Kidney glomerular epithelial cell (primary cell): Measurements from ENCODE around the gene RAET1E.
"Not testable (repeated sequence)": the region's sequence is repeated elsewhere in the genome, so short reads cannot be mapped to it uniquely, and the experiment has no call there.

Experiments
- DNase-seq: peaks from one replicate; lab custom pipeline; 2025; lab: John Stamatoyannopoulos, UW

The RAET1E gene

DNA sequence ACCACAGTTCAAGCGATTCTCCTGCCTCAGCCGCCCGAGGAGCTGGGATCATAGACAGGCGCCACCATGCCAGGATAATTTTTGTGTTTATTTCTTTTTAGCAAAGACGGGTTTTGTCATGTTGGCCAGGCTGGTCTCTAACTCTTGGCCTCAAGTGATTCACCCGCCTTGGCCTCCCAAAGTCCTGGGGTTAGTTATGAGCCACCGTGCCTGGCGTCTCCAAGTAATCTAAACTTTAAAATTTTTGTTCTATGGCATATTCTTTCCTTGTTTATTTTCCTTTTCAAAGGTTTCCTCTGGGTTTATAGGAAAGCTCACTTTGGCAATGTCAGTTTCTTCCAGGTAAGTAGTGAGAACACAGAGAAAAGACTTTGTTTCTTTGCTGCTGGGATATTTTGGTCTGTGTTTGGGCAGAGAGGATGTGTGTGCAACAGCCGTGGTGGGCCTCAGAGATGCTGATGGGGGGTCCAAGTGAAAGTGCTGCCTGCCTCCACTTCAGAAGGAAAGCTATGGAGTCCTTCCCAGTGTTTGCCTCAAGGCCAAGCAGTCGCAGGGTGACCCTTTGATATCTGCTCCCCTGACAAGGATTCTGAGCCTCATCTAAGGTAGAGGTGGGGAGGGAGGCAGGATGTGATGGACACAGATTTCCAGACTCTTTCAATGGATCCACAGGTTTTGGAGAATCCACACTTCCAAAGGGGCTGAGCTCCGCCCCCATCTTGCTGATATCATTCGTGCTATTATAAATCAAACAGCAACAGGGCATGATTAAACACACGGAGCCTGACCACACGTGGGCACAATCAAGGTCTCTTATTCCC is 36.1 kb downstream of the RAET1E start:
- DNase-seq: no peak

DNA sequence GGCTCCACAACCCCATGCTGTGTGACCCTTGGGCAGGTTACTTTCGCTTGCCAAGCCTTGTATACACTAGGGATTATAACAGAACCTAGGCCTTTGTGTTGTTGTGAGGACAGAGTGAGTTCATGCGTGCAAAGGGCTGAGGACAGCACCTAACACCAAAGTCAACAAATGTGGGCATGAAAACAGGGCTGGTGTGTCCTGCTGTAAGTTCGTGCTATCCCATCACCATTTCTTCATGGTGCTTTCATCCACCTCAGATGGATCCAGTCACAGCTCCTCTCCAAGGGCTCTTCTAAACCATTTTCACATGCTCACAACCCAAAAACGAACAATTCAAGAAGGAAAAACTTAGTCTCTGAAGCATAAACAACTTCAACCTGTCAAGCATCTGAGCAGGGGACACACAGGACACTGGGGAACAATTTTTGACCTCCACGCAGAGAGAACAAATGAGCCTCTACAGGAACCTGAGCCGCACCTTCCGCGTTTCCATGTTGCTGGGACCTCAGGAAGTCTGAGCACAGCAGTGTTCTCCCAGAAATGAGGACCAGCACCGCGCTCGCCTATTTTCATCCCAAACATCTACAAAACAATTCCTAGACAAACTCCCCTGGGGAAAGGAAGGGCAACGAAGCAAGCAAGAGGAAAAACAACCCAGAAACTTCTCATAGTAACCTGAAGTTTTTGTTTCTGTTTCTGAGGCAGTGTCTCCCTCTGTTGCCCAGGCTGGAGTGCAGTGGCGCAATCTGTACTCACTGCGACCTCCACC is 36.9 kb downstream of the RAET1E start:
- DNase-seq: no peak

DNA sequence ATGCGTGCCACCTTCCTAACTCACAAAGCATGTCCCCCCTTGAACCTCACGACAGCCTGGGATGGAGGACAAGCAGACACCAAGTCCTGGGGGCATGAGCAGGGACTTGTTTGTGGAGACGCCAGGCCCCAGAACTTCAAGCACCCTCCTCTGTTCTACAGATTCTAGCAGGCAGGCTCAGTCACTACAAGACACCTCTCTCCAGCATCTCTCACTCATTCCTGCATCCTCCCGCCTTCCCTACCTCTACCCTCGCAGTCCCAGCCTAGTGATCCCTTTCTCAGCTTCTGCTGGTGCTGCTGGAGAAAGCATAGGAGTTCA is 37.4 kb downstream of the RAET1E start:
- no peak for DNase-seq

DNA sequence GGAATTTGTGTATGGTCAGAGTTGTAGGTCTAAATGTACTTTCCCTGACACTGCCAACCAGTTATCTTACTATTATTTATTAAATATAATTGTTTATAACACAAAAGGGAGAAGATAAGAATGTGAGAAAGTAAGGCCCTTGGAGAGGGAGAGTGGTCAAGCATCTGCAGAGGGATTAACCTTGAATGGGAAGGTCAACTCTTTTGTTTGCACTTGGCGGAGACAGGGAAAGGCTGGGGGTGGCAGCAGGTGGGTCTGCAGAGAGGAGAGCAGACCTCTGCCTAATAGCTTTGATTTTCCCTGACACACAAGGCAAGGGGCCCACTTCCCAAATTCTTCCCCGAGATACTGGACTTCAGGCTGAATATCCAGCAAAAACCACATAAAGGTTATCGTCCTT is 38.0 kb downstream of the RAET1E start:
- no peak for DNase-seq

DNA sequence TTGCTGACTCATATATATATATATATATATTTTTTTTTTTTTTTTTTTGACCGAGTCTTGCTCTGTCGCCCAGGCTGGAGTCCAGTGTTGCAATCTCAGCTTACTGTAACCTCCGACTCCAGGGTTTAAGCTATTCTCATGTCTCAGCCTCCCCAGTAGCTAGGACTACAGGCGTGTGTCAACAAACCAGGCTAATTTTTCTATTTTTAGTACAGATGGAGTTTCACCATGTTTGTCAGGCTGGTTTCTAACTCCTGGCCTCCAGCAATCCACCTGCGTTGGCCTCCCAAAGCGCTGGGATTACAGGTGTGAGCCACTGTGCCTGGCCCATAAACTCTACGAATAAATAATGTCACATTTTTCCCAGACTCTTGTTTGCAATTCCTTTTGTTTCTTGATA is 38.5 kb downstream of the RAET1E start:
- DNase-seq: no peak

DNA sequence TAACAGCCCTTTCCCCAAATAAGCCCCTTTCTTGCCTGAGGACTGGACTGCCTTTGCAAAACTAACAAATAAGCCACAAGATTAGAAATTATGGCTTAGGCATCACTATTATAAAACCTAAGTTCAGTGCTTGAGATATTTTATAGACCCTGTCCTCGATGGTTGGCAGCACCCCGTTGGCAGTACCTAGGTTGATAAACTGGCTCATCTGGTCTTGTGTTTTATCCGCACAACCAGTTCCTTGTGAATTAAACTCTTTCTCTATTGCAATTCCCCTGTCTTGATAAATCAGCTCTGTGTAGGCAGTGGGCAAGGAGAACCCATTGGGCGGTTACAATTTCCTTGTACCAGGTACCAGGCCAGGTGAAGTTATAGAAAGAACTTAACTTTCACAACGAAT is 40.4 kb downstream of the RAET1E start:
- no peak for DNase-seq

DNA sequence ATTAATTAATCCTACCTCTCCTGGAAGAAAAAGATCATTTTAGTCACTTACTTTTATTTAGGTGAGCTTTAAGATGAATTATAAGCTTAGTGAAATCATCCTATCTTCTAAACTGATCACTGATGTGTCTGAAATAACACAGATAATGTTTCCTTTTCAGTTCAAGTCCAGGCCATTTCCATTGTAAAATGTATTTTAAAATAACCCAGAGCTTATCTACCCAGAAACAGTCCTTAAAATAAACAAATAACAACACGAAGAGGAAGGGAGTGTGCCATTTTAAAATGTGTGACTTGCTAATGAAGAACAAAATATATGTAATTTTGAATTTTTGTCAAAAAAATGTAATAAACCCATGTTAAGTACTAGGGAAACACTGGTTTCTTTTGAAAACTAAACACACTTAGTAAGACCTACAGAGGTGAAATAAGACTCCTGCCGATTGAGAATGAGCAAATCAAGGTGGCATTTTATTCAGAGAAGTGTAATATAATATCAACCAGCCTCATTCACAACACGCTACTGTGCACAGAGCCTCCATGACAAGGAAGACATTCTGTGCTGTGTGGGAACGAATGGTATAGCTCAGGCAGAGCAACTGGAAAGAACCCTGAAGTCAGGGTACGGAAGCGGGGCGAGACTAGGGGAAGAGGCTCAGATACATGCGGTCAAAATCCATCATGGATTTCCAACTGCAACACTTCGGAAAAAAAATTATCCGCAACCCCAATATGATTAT is 41.5 kb downstream of the RAET1E start:
- DNase-seq: no peak

DNA sequence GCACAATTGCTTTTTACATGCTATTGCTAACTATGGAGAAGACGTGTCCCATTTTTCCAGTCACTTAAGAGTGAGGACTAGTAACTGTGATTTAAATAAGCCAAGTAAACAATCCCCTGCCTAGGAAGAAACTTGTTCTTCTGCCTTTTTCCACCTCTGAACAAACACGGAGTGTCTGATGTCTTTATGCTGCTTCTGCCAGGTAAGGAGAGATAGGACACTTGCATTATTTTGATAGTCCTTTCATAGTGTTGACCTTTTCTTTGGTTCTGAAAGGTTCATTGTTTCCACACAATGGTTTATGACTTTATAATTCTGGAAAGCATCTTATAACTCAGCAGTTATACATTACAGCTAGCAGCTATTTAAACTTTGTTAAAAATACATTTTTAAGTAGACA is 42.2 kb downstream of the RAET1E start:
- DNase-seq: no peak

DNA sequence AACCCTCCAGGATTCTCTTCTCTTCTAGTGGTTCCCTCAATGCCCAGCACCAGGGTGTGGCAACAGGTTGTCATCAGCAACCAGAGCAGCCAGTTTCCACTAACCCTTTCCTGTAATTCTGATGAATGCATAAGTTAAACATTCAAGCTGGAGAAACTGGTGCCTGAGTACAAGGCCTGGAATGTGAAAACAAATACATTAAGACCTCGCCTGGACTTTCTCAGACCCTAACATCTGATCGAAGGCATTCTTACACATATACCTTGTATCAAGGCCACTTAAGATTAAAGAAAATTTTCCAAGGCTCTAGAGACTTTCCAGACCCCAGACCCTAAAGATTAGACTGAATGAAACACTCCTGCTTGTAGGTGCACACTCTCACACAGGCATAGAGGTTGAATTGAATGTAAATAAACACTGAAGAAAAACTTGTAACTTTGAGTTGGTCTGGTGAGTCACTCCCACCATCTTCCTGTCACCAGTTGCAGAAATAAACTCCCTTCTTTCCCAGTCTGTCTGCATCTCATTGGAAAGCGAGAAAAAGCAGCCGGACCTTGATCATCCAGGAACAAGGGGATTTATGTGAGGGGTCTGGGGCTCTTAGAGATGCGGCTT is 42.8 kb downstream of the RAET1E start:
- DNase-seq: peak; percentile 80

DNA sequence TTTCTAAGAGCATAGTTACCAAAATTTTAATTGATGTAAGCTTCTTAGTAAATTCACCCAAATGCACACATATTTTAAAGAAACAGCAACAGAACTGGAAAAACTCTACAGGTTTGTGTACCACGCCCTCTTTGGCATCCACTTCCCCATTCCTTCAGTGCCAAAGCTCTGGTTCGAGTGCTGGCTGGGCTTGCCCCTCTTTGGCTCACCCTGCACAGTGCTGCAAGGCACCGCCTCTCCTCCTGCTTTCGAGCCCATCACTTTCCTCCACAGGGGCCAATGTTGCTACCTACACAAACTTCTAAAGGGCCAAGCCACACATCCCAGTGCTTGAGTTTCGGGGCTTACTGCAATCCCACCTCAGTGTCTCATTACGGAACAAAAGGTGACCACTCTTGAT is 43.4 kb downstream of the RAET1E start:
- DNase-seq: no peak

DNA sequence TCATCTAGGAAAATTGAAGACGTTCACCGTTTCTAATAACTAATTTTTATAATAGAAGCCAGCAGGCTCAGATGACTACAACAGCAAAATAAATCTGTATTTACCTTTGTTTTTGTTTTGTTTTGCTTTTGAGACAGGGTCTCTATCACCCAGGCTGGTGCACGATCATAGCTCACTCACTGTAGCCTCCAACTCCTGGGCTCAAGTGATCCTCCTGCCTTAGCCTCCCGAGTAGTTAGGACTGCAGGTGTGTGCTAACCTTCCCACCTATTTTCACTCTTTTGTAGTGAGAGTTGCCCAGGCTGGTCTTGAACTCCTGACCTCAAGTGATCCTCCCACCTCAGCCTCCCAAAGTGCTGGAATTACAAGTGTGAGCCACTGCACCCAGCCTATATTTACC is 43.9 kb downstream of the RAET1E start:
- DNase-seq: not testable (repeated sequence)

DNA sequence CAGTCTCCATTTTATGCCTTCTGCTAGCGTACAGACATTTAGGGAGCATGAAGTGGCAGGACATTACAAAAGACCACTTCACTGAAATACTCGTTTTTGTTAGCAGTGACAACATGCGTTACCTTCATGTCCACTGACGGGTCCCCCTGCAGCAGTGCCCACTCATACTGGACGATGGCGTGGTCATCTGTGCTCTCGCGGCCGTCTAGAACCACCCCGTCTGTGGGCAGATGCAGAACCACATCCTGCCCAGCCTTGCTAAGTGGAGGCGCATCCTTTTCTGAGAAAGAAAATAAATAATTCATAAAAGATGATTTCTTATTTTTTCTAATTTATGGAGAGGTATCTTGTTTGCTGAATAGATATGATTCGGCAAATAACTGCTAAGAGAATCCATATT is 45.0 kb downstream of the RAET1E start:
- DNase-seq: no peak

DNA sequence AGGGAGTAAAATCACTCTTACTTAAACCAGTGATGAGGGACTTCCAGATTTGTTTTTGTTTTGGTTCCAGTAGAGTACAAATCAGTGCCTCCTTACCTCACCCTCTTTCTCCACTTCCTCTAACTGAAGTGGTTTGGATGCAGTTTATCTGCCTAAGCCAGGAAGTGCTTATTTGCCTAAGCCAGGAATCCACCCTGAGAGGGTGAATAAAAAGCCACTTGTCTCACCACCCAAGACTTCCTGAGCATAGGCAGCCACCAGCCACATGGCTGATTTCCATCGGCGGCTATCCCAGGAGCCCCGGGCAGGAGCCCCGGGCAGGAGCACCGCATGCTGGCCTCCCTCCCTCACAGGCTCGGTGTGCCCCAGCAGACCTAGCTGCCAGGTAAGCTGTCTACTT is 45.7 kb downstream of the RAET1E start:
- no peak for DNase-seq

DNA sequence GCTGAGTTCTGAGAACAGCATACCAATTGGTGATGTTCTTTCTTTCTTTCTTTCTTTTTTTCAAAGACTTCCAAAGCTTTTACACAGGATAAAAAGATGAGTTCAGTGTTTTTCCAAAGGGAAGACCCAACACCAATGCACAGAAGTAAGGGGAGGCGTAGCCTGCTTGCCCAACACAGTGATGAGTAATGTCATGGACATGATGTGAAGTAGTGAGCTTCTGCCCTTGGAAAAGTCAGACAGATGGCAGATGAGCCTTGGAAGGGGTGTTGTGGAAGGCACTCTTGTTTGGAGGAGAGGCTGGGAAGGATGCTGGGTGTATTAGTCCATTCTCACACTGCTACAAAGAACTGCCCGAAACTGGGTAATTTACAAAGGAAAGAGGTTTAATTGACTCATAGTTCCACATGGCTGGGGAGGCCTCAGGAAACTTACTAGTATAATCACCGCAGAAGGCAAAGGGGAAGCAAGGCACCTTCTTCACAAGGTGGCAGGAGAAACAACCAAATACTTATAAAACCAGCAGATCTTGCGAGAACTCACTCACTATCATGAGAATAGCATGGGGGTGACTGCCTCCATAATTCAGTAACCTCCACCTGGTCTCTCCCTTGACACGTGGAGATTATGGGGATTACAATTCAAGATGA is 46.3 kb downstream of the RAET1E start:
- no peak for DNase-seq

DNA sequence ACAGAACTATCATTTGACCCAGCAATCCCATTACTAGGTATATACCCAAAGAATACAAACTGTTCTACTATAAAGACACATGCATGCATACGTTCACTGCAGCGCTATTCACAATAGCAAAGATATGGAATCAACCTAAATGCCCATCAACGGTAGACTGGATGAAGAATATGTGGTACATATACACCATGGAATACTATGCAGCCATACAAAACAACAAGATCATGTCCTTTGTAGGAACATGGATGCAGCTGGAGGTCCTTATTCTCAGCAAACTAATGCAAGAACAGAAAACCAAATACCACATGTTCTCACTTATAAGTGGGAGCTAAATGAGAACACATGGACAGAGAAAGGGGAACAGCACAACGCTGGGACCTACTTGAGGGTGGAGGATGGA is 49.6 kb downstream of the RAET1E start:
- not testable (repeated sequence) for DNase-seq
